ENCODE measurements around the gene BTN2A1.
A peak's percentile ranks its signal among the peaks of the same experiment; 100 is the strongest.

- TF ChIP-seq, protein P1, sequence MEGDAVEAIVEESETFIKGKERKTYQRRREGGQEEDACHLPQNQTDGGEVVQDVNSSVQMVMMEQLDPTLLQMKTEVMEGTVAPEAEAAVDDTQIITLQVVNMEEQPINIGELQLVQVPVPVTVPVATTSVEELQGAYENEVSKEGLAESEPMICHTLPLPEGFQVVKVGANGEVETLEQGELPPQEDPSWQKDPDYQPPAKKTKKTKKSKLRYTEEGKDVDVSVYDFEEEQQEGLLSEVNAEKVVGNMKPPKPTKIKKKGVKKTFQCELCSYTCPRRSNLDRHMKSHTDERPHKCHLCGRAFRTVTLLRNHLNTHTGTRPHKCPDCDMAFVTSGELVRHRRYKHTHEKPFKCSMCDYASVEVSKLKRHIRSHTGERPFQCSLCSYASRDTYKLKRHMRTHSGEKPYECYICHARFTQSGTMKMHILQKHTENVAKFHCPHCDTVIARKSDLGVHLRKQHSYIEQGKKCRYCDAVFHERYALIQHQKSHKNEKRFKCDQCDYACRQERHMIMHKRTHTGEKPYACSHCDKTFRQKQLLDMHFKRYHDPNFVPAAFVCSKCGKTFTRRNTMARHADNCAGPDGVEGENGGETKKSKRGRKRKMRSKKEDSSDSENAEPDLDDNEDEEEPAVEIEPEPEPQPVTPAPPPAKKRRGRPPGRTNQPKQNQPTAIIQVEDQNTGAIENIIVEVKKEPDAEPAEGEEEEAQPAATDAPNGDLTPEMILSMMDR (IDR thresholded peaks at IDR 0.05): no peak
- TF ChIP-seq POLR2A (IDR thresholded peaks at IDR 0.05): peak; percentile 49 to 71
- peak; percentile 94 for TF ChIP-seq POLR2AphosphoS5 (IDR thresholded peaks at IDR 0.05)
These were observed 16.1 kb downstream of the BTN2A1 start for GRCh38 chr6:26473758-26474438.

All from gastroesophageal sphincter (tissue), 3 donors.